ENCODE results near the gene ATAD3B.

The ATAD3B gene

DNA sequence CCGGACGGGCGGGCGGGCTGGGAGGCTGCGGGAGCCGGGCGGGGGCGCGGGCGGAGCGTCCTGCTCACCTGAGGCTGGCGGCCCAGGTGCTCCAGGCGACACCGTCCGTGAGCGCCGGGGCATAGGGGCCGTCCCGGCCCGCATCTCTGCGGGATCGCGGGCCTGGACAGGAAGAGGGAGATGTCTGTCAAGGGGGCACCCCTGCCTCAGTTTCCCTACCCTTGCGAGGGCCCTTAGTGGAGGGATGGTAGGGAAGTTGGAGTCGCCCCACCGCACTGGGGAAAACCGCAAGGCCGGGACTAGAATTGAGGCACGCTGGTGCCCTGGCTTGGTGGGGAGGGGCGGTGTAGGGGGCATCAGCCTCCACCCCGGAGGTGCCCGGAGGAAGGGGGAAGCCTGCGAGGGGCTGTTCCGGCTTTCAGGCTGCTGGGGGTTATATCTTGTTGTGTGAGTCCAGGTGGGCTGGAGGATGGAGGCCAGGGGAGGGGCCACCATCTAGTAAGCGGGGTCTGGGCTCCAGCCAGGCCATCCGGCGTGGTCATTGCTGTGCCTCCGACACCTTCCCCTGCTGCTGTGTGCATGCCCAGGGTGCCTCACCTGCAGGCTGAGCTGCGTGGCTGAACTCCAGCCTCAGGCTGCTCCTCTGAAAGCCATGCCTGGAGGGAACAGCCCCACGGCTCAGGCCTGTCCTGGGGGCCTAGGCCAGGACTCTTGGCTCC lies 35.5 kb upstream of the ATAD3B start:
- Histone ChIP-seq H3K27ac (ENCODE audit: low read depth, low read length, poor library complexity, severe bottlenecking) (no peak overlapping the region), H3K9me2 (ENCODE audit: low read depth, low read length) (no peaks in the 10 kb centered on the region), H3K79me2 (ENCODE audit: insufficient read depth, low read length) (no peaks in the 10 kb centered on the region), H4K20me1 (ENCODE audit: insufficient read depth, low read length) (no peaks in the 10 kb centered on the region), H3K36me3 (ENCODE audit: insufficient read depth, low read length) (no peaks in the 10 kb centered on the region), H3K27me3 (ENCODE audit: insufficient read depth, low read length) (peaks cover 7% of the 10 kb centered on the region; the same call in 1 of the 2 replicates), H3K4me3 (ENCODE audit: low read depth, low read length, poor library complexity, severe bottlenecking) (no peak overlapping the region), H3K4me2 (ENCODE audit: low read length) (no peak overlapping the region), H3K9me3 (ENCODE audit: low read length) (no peaks in the 10 kb centered on the region), H3F3A (ENCODE audit: insufficient read depth, low read length) (no peaks in the 10 kb centered on the region), H3K4me1 (ENCODE audit: insufficient read depth, low read length, severe bottlenecking) (no peaks in the 10 kb centered on the region), H2AFZ (ENCODE audit: low read length) (no peak overlapping the region), H3K9ac (ENCODE audit: low read length) (no peak overlapping the region)
- TF ChIP-seq EZH2 (IDR thresholded peaks at IDR 0.05; ENCODE audit: borderline replicate concordance, low read length) = no peak
- no peak for TF ChIP-seq CTCF (IDR thresholded peaks at IDR 0.05; ENCODE audit: low read length)

GRCh38 chr1:1436630-1437032 lies 34.9 kb upstream of the ATAD3B start:
- H3F3A ChIP-seq (ENCODE audit: insufficient read depth, low read length) = no peaks in the 10 kb centered on the region
- H3K9me3 ChIP-seq (ENCODE audit: low read length) = no peaks in the 10 kb centered on the region
- H3K27ac ChIP-seq (ENCODE audit: low read depth, low read length, poor library complexity, severe bottlenecking) = no peak overlapping the region
- no peak overlapping the region for H3K4me2 ChIP-seq (ENCODE audit: low read length)
- H3K27me3 ChIP-seq (ENCODE audit: insufficient read depth, low read length) = peaks cover 7% of the 10 kb centered on the region; the same call in 1 of the 2 replicates
- H3K79me2 ChIP-seq (ENCODE audit: insufficient read depth, low read length) = no peaks in the 10 kb centered on the region
- H3K9me2 ChIP-seq (ENCODE audit: low read depth, low read length) = no peaks in the 10 kb centered on the region
- H3K36me3 ChIP-seq (ENCODE audit: insufficient read depth, low read length) = no peaks in the 10 kb centered on the region
- no peaks in the 10 kb centered on the region for H3K4me1 ChIP-seq (ENCODE audit: insufficient read depth, low read length, severe bottlenecking)
- H4K20me1 ChIP-seq (ENCODE audit: insufficient read depth, low read length) = no peaks in the 10 kb centered on the region
- no peak overlapping the region for H3K9ac ChIP-seq (ENCODE audit: low read length)
- no peak for TF ChIP-seq CTCF (IDR thresholded peaks at IDR 0.05; ENCODE audit: low read length)
- no peak for TF ChIP-seq EZH2 (IDR thresholded peaks at IDR 0.05; ENCODE audit: borderline replicate concordance, low read length)
- no peak overlapping the region for H2AFZ ChIP-seq (ENCODE audit: low read length)
- H3K4me3 ChIP-seq (ENCODE audit: low read depth, low read length, poor library complexity, severe bottlenecking) = no peak overlapping the region

DNA sequence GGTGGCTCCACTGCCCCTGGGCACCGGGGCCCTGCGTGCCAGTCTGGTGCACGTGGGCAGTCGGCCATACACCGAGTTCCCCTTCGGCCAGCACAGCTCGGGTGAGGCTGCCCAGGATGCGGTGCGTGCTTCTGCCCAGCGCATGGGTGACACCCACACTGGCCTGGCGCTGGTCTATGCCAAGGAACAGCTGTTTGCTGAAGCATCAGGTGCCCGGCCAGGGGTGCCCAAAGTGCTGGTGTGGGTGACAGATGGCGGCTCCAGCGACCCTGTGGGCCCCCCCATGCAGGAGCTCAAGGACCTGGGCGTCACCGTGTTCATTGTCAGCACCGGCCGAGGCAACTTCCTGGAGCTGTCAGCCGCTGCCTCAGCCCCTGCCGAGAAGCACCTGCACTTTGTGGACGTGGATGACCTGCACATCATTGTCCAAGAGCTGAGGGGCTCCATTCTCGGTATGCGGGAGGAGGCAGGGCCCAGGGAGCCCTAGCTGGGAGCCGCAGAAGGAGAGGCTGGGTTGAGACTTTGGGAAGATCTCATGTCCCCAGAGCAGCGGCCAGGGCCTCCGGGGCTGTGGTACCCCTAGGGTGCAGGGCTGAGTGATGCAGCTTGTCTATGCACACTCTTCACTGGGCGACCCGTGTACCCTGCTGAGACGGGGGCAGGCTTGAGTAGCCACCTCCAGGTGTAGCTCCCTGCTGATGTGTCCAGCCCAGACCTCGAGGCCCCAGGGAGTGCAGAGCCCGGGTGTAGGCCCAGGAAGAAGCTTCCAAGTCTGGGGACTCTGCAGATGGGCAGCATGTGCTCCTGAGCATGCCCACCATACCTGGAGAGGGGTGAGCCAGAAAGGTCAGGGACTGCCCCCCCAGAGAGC lies 34.3 kb upstream of the ATAD3B start:
- no peak overlapping the region for H2AFZ ChIP-seq (ENCODE audit: low read length)
- H3K9me3 ChIP-seq (ENCODE audit: low read length) = no peaks in the 10 kb centered on the region
- H3K27me3 ChIP-seq (ENCODE audit: insufficient read depth, low read length) = peaks cover 7% of the 10 kb centered on the region; the same call in 1 of the 2 replicates
- no peaks in the 10 kb centered on the region for H3K4me1 ChIP-seq (ENCODE audit: insufficient read depth, low read length, severe bottlenecking)
- no peaks in the 10 kb centered on the region for H3K36me3 ChIP-seq (ENCODE audit: insufficient read depth, low read length)
- no peaks in the 10 kb centered on the region for H3F3A ChIP-seq (ENCODE audit: insufficient read depth, low read length)
- no peak overlapping the region for H3K9ac ChIP-seq (ENCODE audit: low read length)
- no peak overlapping the region for H3K27ac ChIP-seq (ENCODE audit: low read depth, low read length, poor library complexity, severe bottlenecking)
- no peaks in the 10 kb centered on the region for H3K79me2 ChIP-seq (ENCODE audit: insufficient read depth, low read length)
- H4K20me1 ChIP-seq (ENCODE audit: insufficient read depth, low read length) = no peaks in the 10 kb centered on the region
- H3K9me2 ChIP-seq (ENCODE audit: low read depth, low read length) = no peaks in the 10 kb centered on the region
- H3K4me2 ChIP-seq (ENCODE audit: low read length) = no peak overlapping the region
- no peak overlapping the region for H3K4me3 ChIP-seq (ENCODE audit: low read depth, low read length, poor library complexity, severe bottlenecking)
- TF ChIP-seq EZH2 (IDR thresholded peaks at IDR 0.05; ENCODE audit: borderline replicate concordance, low read length) (no peak), CTCF (IDR thresholded peaks at IDR 0.05; ENCODE audit: low read length) (no peak)

Measured in OCI-LY1 (cell line).